ENCODE data around the gene RAD9A.

Gene RAD9A

GRCh38 chr11:67441098-67441563 is 49.3 kb downstream of the RAD9A start:
- no peak overlapping the region for H2AK5ac ChIP-seq (ENCODE audit: low read length, severe bottlenecking)
- no peaks in the 10 kb centered on the region for H3K9me3 ChIP-seq (ENCODE audit: control insufficient read depth, low read length)
- H2AFZ ChIP-seq (ENCODE audit: low read depth, low read length) = no peak overlapping the region
- H3K4me1 ChIP-seq (ENCODE audit: control insufficient read depth, insufficient read depth, low read depth, low read length) = peaks cover 65% of the 10 kb centered on the region
- no peak overlapping the region for H3K4me2 ChIP-seq (ENCODE audit: low read length, poor library complexity, severe bottlenecking)
- peaks cover 40 to 59% of the 10 kb centered on the region in 2 experiments for H3K36me3 ChIP-seq (ENCODE audit: control insufficient read depth in 1 of 2, insufficient read depth in 2 of 2, low read depth in 1 of 2, low read length in 2 of 2)
- DNase-seq = no peak
- no peak overlapping the region for H3K14ac ChIP-seq (ENCODE audit: low read length in 2 of 2)
- no peak overlapping the region for H3K4ac ChIP-seq (ENCODE audit: low read depth in 1 of 2, low read length in 2 of 2)
- peak overlapping the region; percentile 34 for H4K91ac ChIP-seq (ENCODE audit: low read length)
- no peak overlapping the region for H2BK12ac ChIP-seq (ENCODE audit: low read length in 2 of 2)
- peaks cover 1% of the 10 kb centered on the region for H3K79me1 ChIP-seq (replicated peaks; ENCODE audit: low read length, poor library complexity, severe bottlenecking)
- H3K9ac ChIP-seq (ENCODE audit: low read length) = no peak overlapping the region
- H3K18ac ChIP-seq (ENCODE audit: low read depth in 1 of 2, low read length in 2 of 2) = no peak overlapping the region
- H3K23ac ChIP-seq (ENCODE audit: low read length in 2 of 2) = no peak overlapping the region
- WGBS = 96% methylated on average over 21 of the region's 21 CpGs
- H2BK5ac ChIP-seq (ENCODE audit: low read depth, low read length, poor library complexity, severe bottlenecking) = no peak overlapping the region
- no peak overlapping the region for H2BK120ac ChIP-seq (ENCODE audit: low read depth, low read length)
- no peak overlapping the region for H3K27ac ChIP-seq (ENCODE audit: low read length, poor library complexity, severe bottlenecking)
- no peaks in the 10 kb centered on the region for H3K27me3 ChIP-seq (ENCODE audit: control insufficient read depth in 1 of 2, insufficient read depth in 1 of 2, low read length in 2 of 2)
- no peak overlapping the region for H2BK15ac ChIP-seq (ENCODE audit: low read depth, poor library complexity, severe bottlenecking)
- H4K8ac ChIP-seq (ENCODE audit: low read length) = no peak overlapping the region
- H3K4me3 ChIP-seq (ENCODE audit: insufficient read depth in 1 of 2, low read depth in 1 of 2, low read length in 2 of 2) = no peak overlapping the region

GRCh38 chr11:67441731-67442351 is 50.1 kb downstream of the RAD9A start:
- Histone ChIP-seq H2BK15ac (ENCODE audit: low read depth, poor library complexity, severe bottlenecking) (no peak overlapping the region), H3K4me2 (ENCODE audit: low read length, poor library complexity, severe bottlenecking) (peak overlapping the region; percentile 89), H2BK5ac (ENCODE audit: low read depth, low read length, poor library complexity, severe bottlenecking) (no peak overlapping the region), H2AK5ac (ENCODE audit: low read length, severe bottlenecking) (no peak overlapping the region), H3K9ac (ENCODE audit: low read length) (peak overlapping the region; percentile 91), H3K4me3 (ENCODE audit: insufficient read depth in 1 of 2, low read depth in 1 of 2, low read length in 2 of 2) (peak overlapping the region; percentile 64 to 90), H3K79me1 (replicated peaks; ENCODE audit: low read length, poor library complexity, severe bottlenecking) (peaks cover 1% of the 10 kb centered on the region), H2BK120ac (ENCODE audit: low read depth, low read length) (no peak overlapping the region), H3K36me3 (ENCODE audit: control insufficient read depth in 1 of 2, insufficient read depth in 2 of 2, low read depth in 1 of 2, low read length in 2 of 2) (peaks cover 40 to 54% of the 10 kb centered on the region in 2 experiments), H3K9me3 (ENCODE audit: control insufficient read depth, low read length) (no peaks in the 10 kb centered on the region), H3K4ac (ENCODE audit: low read depth in 1 of 2, low read length in 2 of 2) (no peak overlapping the region), H3K27ac (ENCODE audit: low read length, poor library complexity, severe bottlenecking) (no peak overlapping the region), H2AFZ (ENCODE audit: low read depth, low read length) (no peak overlapping the region), H3K23ac (ENCODE audit: low read length in 2 of 2) (no peak overlapping the region), H3K14ac (ENCODE audit: low read length in 2 of 2) (no peak overlapping the region), H4K91ac (ENCODE audit: low read length) (no peak overlapping the region), H2BK12ac (ENCODE audit: low read length in 2 of 2) (no peak overlapping the region), H3K18ac (ENCODE audit: low read depth in 1 of 2, low read length in 2 of 2) (no peak overlapping the region), H4K8ac (ENCODE audit: low read length) (peak overlapping the region; percentile 0), H3K27me3 (ENCODE audit: control insufficient read depth in 1 of 2, insufficient read depth in 1 of 2, low read length in 2 of 2) (no peaks in the 10 kb centered on the region), H3K4me1 (ENCODE audit: control insufficient read depth, insufficient read depth, low read depth, low read length) (peaks cover 58% of the 10 kb centered on the region)
- 94% methylated on average over 28 of the region's 28 CpGs for WGBS
- no peak for DNase-seq

- no peak overlapping the region for H3K23ac ChIP-seq (ENCODE audit: low read length in 2 of 2)
- peak overlapping the region; percentile 47 for H4K8ac ChIP-seq (ENCODE audit: low read length)
- peak overlapping the region; percentile 14 for H4K91ac ChIP-seq (ENCODE audit: low read length)
- H2BK120ac ChIP-seq (ENCODE audit: low read depth, low read length) = peak overlapping the region; percentile 37
- peak overlapping the region in 1 of 2 experiments; percentile 12 for H3K14ac ChIP-seq (ENCODE audit: low read length in 2 of 2)
- peak overlapping the region; percentile 41 to 71 for H3K18ac ChIP-seq (ENCODE audit: low read depth in 1 of 2, low read length in 2 of 2)
- H3K9ac ChIP-seq (ENCODE audit: low read length) = peak overlapping the region; percentile 91
- peaks cover 50% of the 10 kb centered on the region for H3K4me1 ChIP-seq (ENCODE audit: control insufficient read depth, insufficient read depth, low read depth, low read length)
- H3K27ac ChIP-seq (ENCODE audit: low read length, poor library complexity, severe bottlenecking) = peak overlapping the region; percentile 24
- H3K36me3 ChIP-seq (ENCODE audit: control insufficient read depth in 1 of 2, insufficient read depth in 2 of 2, low read depth in 1 of 2, low read length in 2 of 2) = peaks cover 35 to 50% of the 10 kb centered on the region in 2 experiments
- H3K4ac ChIP-seq (ENCODE audit: low read depth in 1 of 2, low read length in 2 of 2) = peak overlapping the region in 1 of 2 experiments; percentile 19
- DNase-seq = peak; percentile 12
- H2BK12ac ChIP-seq (ENCODE audit: low read length in 2 of 2) = no peak overlapping the region
- peak overlapping the region; percentile 0 for H2BK15ac ChIP-seq (ENCODE audit: low read depth, poor library complexity, severe bottlenecking)
- H2AK5ac ChIP-seq (ENCODE audit: low read length, severe bottlenecking) = peak overlapping the region; percentile 35
- WGBS = 48% methylated on average over 30 of the region's 45 CpGs
- H3K9me3 ChIP-seq (ENCODE audit: control insufficient read depth, low read length) = no peaks in the 10 kb centered on the region
- H3K27me3 ChIP-seq (ENCODE audit: control insufficient read depth in 1 of 2, insufficient read depth in 1 of 2, low read length in 2 of 2) = no peaks in the 10 kb centered on the region
- peak overlapping the region; percentile 64 to 90 for H3K4me3 ChIP-seq (ENCODE audit: insufficient read depth in 1 of 2, low read depth in 1 of 2, low read length in 2 of 2)
- H3K4me2 ChIP-seq (ENCODE audit: low read length, poor library complexity, severe bottlenecking) = peak overlapping the region; percentile 89
- no peak overlapping the region for H2BK5ac ChIP-seq (ENCODE audit: low read depth, low read length, poor library complexity, severe bottlenecking)
- no peak overlapping the region for H2AFZ ChIP-seq (ENCODE audit: low read depth, low read length)
- H3K79me1 ChIP-seq (replicated peaks; ENCODE audit: low read length, poor library complexity, severe bottlenecking) = peaks cover 1% of the 10 kb centered on the region
These were observed 51.0 kb downstream of the RAD9A start for GRCh38 chr11:67442504-67443404.

- no peak overlapping the region for H2AK5ac ChIP-seq (ENCODE audit: low read length, severe bottlenecking)
- H3K4me2 ChIP-seq (ENCODE audit: low read length, poor library complexity, severe bottlenecking) = no peak overlapping the region
- no peak for DNase-seq
- no peak overlapping the region for H2BK12ac ChIP-seq (ENCODE audit: low read length in 2 of 2)
- no peak overlapping the region for H2BK120ac ChIP-seq (ENCODE audit: low read depth, low read length)
- H3K79me1 ChIP-seq (replicated peaks; ENCODE audit: low read length, poor library complexity, severe bottlenecking) = peaks cover 1% of the 10 kb centered on the region
- H3K18ac ChIP-seq (ENCODE audit: low read depth in 1 of 2, low read length in 2 of 2) = no peak overlapping the region
- no peak overlapping the region for H4K8ac ChIP-seq (ENCODE audit: low read length)
- no peak overlapping the region for H4K91ac ChIP-seq (ENCODE audit: low read length)
- H3K27ac ChIP-seq (ENCODE audit: low read length, poor library complexity, severe bottlenecking) = no peak overlapping the region
- H2BK5ac ChIP-seq (ENCODE audit: low read depth, low read length, poor library complexity, severe bottlenecking) = no peak overlapping the region
- no peak overlapping the region for H3K4ac ChIP-seq (ENCODE audit: low read depth in 1 of 2, low read length in 2 of 2)
- H2AFZ ChIP-seq (ENCODE audit: low read depth, low read length) = no peak overlapping the region
- H3K4me1 ChIP-seq (ENCODE audit: control insufficient read depth, insufficient read depth, low read depth, low read length) = peaks cover 23% of the 10 kb centered on the region
- no peaks in the 10 kb centered on the region for H3K9me3 ChIP-seq (ENCODE audit: control insufficient read depth, low read length)
- H3K36me3 ChIP-seq (ENCODE audit: control insufficient read depth in 1 of 2, insufficient read depth in 2 of 2, low read depth in 1 of 2, low read length in 2 of 2) = peaks cover 16 to 22% of the 10 kb centered on the region in 2 experiments
- H3K27me3 ChIP-seq (ENCODE audit: control insufficient read depth in 1 of 2, insufficient read depth in 1 of 2, low read length in 2 of 2) = no peaks in the 10 kb centered on the region
- H3K14ac ChIP-seq (ENCODE audit: low read length in 2 of 2) = no peak overlapping the region
- no peak overlapping the region for H3K4me3 ChIP-seq (ENCODE audit: insufficient read depth in 1 of 2, low read depth in 1 of 2, low read length in 2 of 2)
- H3K9ac ChIP-seq (ENCODE audit: low read length) = no peak overlapping the region
- WGBS = 92% methylated on average over 1 of the region's 5 CpGs
- no peak overlapping the region for H2BK15ac ChIP-seq (ENCODE audit: low read depth, poor library complexity, severe bottlenecking)
- H3K23ac ChIP-seq (ENCODE audit: low read length in 2 of 2) = no peak overlapping the region
These were observed 53.7 kb downstream of the RAD9A start for GRCh38 chr11:67445515-67445914.
